K562 (cell line): ENCODE results near the gene GGT1. TPM values are rescaled to one million over a fixed set of nuclear protein-coding genes. Genes with fewer than 3 reads are reported as not detected.
A peak's percentile ranks its signal among the peaks of the same experiment; 100 is the strongest.

Experiments
- E2F6 ChIP-seq, 2 experiments: IDR thresholded peaks; 2 replicates each; pipeline ENCODE4 v1.6.1; 2011; ENCODE audit warnings: borderline replicate concordance in 1 of 2, control low read depth in 1 of 2, low read depth in 1 of 2, low read length in 1 of 2, mild to moderate bottlenecking in 1 of 2, mixed read lengths in 1 of 2, moderate library complexity in 1 of 2; ENCODE audit not compliant: insufficient read depth in 1 of 2, insufficient read length in 1 of 2, poor library complexity in 1 of 2, severe bottlenecking in 1 of 2; ENCODE audit errors: extremely low read depth in 1 of 2
- EGR1 ChIP-seq: fragments of 450-650 bp; conservative IDR thresholded peaks from 2 replicates; pipeline ENCODE4 v1.6.1; 2017; ENCODE audit warnings: mild to moderate bottlenecking
- HDAC8 ChIP-seq: fragments of 450-650 bp; IDR thresholded peaks from 2 replicates; pipeline ENCODE4 v1.6.1; 2016; ENCODE audit warnings: mild to moderate bottlenecking, missing genetic modification characterization, moderate library complexity, missing compliant biosample characterization
- ID3 ChIP-seq, 2 experiments: fragments of 250-450 bp in 1 of 2; fragments of 450-650 bp in 1 of 2; sonication (Bioruptor Pico) in 1 of 2; IDR thresholded peaks; 2 replicates each; pipeline versions ENCODE4 v1.6.1 to v1.8.0; 2016 to 2021; ENCODE audit warnings: mild to moderate bottlenecking in 2 of 2, moderate library complexity in 2 of 2, missing compliant biosample characterization in 1 of 2, missing genetic modification characterization in 1 of 2
- JUND ChIP-seq, 2 experiments: IDR thresholded peaks; 2 replicates in 1 of 2; 3 replicates in 1 of 2; pipeline ENCODE4 v1.6.1; 2011; ENCODE audit warnings: borderline replicate concordance in 2 of 2, low read depth in 2 of 2, low read length in 2 of 2, improper control_type of control experiment in 1 of 2, missing biosample characterization in 1 of 2, missing genetic modification characterization in 1 of 2, missing genetic modification reagents in 1 of 2
- ZSCAN29 ChIP-seq: fragments of 450-650 bp; IDR thresholded peaks from 2 replicates; pipeline ENCODE4 v1.6.1; 2017
- polyA plus RNA-seq, 8 experiments: library from polyadenylated mRNA; depleted of rRNA in 4 of 8; stranded (reverse) in 5 of 8; unstranded in 3 of 8; fragments of >200 nt; fragmentation: Nextera tagmentation in 2 of 8; fragmentation: Illumina TruSeq in 1 of 8; extraction: Ambion mirVana in 2 of 8; extraction: Trizol in 1 of 8; gene quantifications; 2 replicates each; pipeline versions ENCODE4 v1.2.1 to v1.2.3, GENCODE V29; 2011 to 2014; ENCODE audit warnings: inconsistent platforms in 1 of 8, missing spikeins in 1 of 8
- total RNA-seq, 7 experiments: library from RNA; depleted of rRNA in 6 of 7; stranded (reverse); fragments of >200 nt in 6 of 7; fragmentation: Illumina TruSeq in 2 of 7; extraction: Trizol in 2 of 7; gene quantifications; 2 replicates each; pipeline versions ENCODE4 v1.2.1 to v1.2.3, GENCODE V29; 2011 to 2021; ENCODE audit warnings: low replicate concordance in 1 of 7
- TF ChIP-seq, protein P1 (sequence below): fragments of 450-650 bp; IDR thresholded peaks from one replicate; pipeline ENCODE4 v1.6.1; 2018; ENCODE audit warnings: mild to moderate bottlenecking, moderate library complexity; ENCODE audit not compliant: partially characterized antibody
- TF ChIP-seq, protein P2 (sequence below): sonication (generic); formaldehyde crosslinking; IDR thresholded peaks from 2 replicates; pipeline ENCODE4 v1.8.0; 2023; ENCODE audit warnings: mild to moderate bottlenecking, missing genetic modification reagents
- TF ChIP-seq, protein P3 (sequence below), 2 experiments: IDR thresholded peaks; 2 replicates each; pipeline ENCODE4 v1.6.1; 2012; ENCODE audit warnings: improper control_type of control experiment in 2 of 2, low read depth in 2 of 2, low read length in 2 of 2, borderline replicate concordance in 1 of 2

GGT1 gene
- total and polyA plus RNA-seq, 9 of the 15 experiments (the other 6 are each of a cell fraction or from before 2014, with no cell fraction given): 0.46 to 11.8 (median 6.9) TPM

GRCh38 chr22:24592058-24592850 is 10.7 kb upstream of the GGT1 start (continued):
- TF ChIP-seq, protein P1, sequence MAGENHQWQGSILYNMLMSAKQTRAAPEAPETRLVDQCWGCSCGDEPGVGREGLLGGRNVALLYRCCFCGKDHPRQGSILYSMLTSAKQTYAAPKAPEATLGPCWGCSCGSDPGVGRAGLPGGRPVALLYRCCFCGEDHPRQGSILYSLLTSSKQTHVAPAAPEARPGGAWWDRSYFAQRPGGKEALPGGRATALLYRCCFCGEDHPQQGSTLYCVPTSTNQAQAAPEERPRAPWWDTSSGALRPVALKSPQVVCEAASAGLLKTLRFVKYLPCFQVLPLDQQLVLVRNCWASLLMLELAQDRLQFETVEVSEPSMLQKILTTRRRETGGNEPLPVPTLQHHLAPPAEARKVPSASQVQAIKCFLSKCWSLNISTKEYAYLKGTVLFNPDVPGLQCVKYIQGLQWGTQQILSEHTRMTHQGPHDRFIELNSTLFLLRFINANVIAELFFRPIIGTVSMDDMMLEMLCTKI: no peak
- TF ChIP-seq, protein P2, sequence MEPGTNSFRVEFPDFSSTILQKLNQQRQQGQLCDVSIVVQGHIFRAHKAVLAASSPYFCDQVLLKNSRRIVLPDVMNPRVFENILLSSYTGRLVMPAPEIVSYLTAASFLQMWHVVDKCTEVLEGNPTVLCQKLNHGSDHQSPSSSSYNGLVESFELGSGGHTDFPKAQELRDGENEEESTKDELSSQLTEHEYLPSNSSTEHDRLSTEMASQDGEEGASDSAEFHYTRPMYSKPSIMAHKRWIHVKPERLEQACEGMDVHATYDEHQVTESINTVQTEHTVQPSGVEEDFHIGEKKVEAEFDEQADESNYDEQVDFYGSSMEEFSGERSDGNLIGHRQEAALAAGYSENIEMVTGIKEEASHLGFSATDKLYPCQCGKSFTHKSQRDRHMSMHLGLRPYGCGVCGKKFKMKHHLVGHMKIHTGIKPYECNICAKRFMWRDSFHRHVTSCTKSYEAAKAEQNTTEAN (CRISPR knock-in tag): no peak
- TF ChIP-seq, protein P3, sequence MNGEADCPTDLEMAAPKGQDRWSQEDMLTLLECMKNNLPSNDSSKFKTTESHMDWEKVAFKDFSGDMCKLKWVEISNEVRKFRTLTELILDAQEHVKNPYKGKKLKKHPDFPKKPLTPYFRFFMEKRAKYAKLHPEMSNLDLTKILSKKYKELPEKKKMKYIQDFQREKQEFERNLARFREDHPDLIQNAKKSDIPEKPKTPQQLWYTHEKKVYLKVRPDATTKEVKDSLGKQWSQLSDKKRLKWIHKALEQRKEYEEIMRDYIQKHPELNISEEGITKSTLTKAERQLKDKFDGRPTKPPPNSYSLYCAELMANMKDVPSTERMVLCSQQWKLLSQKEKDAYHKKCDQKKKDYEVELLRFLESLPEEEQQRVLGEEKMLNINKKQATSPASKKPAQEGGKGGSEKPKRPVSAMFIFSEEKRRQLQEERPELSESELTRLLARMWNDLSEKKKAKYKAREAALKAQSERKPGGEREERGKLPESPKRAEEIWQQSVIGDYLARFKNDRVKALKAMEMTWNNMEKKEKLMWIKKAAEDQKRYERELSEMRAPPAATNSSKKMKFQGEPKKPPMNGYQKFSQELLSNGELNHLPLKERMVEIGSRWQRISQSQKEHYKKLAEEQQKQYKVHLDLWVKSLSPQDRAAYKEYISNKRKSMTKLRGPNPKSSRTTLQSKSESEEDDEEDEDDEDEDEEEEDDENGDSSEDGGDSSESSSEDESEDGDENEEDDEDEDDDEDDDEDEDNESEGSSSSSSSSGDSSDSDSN (IDR thresholded peaks at IDR 0.05; ENCODE audit: borderline replicate concordance in 1 of 2, low read depth in 2 of 2, low read length in 2 of 2): no peak
- TF ChIP-seq EGR1 (peak; percentile 85), E2F6 (IDR thresholded peaks at IDR 0.05; ENCODE audit: borderline replicate concordance in 1 of 2, extremely low read depth in 1 of 2, insufficient read depth in 1 of 2, insufficient read length in 1 of 2, low read depth in 1 of 2, low read length in 1 of 2, poor library complexity in 1 of 2, severe bottlenecking in 1 of 2) (peak in 1 of 2 experiments; percentile 34), JUND (IDR thresholded peaks at IDR 0.05; ENCODE audit: borderline replicate concordance, low read depth, low read length) (no peak), JUND (tag; IDR thresholded peaks at IDR 0.05; ENCODE audit: borderline replicate concordance, low read depth, low read length) (no peak), ID3 (CRISPR knock-in tag; IDR thresholded peaks at IDR 0.05) (no peak), ID3 (tag; IDR thresholded peaks at IDR 0.05) (no peak), HDAC8 (tag) (no peak), ZSCAN29 (no peak)
- TF ChIP-seq, all 486 proteins: peak for 3
